ENCODE data around the gene FAM120A. TPM values are rescaled to one million over a fixed set of nuclear protein-coding genes. Genes with fewer than 3 reads are reported as not detected.

FAM120A gene
- total and polyA plus RNA-seq, 9 of the 15 experiments (the other 6 are each of a cell fraction or from before 2014, with no cell fraction given) = 8.7 to 71.0 (median 42.2) TPM

DNA sequence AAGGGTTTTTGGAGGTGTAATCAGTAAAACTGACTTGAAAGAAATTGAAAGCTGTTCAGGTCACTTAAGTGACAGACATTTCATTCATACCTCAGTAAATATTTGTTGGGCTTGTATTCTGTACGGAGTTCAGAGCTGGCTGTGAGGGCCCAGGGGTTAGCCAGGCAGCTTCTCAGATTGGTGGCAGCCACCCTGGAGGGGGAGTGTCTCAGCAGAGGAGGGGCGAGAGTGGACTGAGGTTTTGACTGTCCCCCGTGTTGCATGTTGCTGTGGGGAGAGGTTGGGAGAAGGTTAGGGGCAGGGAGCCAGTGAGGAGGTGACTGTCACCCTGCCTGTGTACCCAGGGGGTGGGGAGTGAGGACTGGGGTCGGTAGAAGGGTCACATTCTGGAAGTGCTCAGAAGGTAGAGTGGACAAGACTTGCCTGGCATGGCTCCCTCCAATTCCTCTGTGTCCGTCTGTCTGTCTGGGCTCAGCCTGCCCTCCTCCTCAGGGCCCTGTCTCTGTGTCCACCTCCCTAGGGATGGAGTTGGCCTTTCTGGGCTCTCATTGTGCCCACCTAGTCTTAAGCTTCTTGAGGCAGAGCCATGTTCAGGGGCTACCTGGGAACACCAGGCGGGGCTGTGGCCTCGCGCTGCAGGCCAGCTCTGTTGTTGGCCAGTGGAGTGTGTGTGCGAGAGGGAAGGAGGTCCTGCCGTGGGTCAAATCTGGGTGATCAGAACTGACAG lies 129.3 kb downstream of the FAM120A start (continued):
- TF ChIP-seq, protein P1, sequence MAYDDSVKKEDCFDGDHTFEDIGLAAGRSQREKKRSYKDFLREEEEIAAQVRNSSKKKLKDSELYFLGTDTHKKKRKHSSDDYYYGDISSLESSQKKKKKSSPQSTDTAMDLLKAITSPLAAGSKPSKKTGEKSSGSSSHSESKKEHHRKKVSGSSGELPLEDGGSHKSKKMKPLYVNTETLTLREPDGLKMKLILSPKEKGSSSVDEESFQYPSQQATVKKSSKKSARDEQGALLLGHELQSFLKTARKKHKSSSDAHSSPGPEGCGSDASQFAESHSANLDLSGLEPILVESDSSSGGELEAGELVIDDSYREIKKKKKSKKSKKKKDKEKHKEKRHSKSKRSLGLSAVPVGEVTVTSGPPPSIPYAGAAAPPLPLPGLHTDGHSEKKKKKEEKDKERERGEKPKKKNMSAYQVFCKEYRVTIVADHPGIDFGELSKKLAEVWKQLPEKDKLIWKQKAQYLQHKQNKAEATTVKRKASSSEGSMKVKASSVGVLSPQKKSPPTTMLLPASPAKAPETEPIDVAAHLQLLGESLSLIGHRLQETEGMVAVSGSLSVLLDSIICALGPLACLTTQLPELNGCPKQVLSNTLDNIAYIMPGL (CRISPR knock-in tag; IDR thresholded peaks at IDR 0.05) = no peak
- TF ChIP-seq, protein P2, sequence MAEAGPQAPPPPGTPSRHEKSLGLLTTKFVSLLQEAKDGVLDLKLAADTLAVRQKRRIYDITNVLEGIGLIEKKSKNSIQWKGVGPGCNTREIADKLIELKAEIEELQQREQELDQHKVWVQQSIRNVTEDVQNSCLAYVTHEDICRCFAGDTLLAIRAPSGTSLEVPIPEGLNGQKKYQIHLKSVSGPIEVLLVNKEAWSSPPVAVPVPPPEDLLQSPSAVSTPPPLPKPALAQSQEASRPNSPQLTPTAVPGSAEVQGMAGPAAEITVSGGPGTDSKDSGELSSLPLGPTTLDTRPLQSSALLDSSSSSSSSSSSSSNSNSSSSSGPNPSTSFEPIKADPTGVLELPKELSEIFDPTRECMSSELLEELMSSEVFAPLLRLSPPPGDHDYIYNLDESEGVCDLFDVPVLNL (CRISPR knock-in tag; IDR thresholded peaks at IDR 0.05; ENCODE audit: low read depth) = no peak

DNA sequence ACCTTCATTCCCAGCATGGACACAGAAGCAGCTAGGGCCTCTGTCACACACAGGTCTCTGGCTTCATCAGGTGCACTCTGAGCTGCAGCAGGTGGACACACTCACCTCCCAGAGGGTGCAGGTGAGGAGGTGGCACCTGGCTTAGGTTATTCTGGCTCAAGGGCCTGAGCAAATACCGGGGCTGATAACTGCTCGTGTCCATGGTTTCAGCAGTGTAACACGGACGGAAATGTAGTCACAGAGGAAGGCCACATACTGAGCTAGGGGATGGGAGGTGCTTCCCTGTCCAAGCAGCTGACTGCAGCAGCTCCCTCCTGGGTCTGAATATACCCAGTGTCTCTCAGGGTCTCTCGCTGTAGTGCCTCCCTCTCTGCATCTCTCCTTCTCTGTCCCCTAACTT lies 130.6 kb downstream of the FAM120A start:
- H3K4me2 ChIP-seq (ENCODE audit: insufficient read depth, low read length) = peak overlapping the region; percentile 12; the same call in 1 of the 2 replicates
- H3K79me2 ChIP-seq (ENCODE audit: control insufficient read depth, insufficient read depth, low read length) = peaks cover 59% of the 10 kb centered on the region
- peak overlapping the region in 1 of 2 experiments; percentile 59; a peak in 1 of 4 replicates for H3K9ac ChIP-seq (ENCODE audit: insufficient read depth in 1 of 2, low read depth in 2 of 2, low read length in 2 of 2)
- no peaks in the 10 kb centered on the region for H3K9me3 ChIP-seq (replicated peaks; ENCODE audit: control insufficient read depth, insufficient read depth, low read depth, low read length)
- BruUV-seq (replicated peaks) = no TSS peak
- no peaks in the 10 kb centered on the region for H3K27me3 ChIP-seq (ENCODE audit: control insufficient read depth in 2 of 2, insufficient read depth in 2 of 2, low read length in 2 of 2)
- WGBS (ENCODE audit: insufficient coverage, low coverage, missing lambda C conversion rate) = 10% methylated on average over 5 of the region's 5 CpGs
- H2AFZ ChIP-seq (ENCODE audit: low read depth, low read length) = no peak overlapping the region
- TF ChIP-seq, protein P3, sequence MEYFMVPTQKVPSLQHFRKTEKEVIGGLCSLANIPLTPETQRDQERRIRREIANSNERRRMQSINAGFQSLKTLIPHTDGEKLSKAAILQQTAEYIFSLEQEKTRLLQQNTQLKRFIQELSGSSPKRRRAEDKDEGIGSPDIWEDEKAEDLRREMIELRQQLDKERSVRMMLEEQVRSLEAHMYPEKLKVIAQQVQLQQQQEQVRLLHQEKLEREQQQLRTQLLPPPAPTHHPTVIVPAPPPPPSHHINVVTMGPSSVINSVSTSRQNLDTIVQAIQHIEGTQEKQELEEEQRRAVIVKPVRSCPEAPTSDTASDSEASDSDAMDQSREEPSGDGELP (CRISPR knock-in tag; IDR thresholded peaks at IDR 0.05; ENCODE audit: borderline replicate concordance) = peak; percentile 48; the same call in 1 of the 2 replicates
- TF ChIP-seq TCF3 (CRISPR knock-in tag; IDR thresholded peaks at IDR 0.05) = no peak
- peak; percentile 74 to 78; a peak in 3 of 4 replicates for TF ChIP-seq FOXA3 (CRISPR knock-in tag; conservative IDR thresholded peaks at IDR 0.05 in 1 of 2, IDR thresholded peaks at IDR 0.05 in 1 of 2)
- no peak for TF ChIP-seq RUNX1 (IDR thresholded peaks at IDR 0.05; ENCODE audit: low read depth)
- TF ChIP-seq BDP1 (IDR thresholded peaks at IDR 0.05; ENCODE audit: insufficient read depth, insufficient read length) = no peak
- TF ChIP-seq CBFA2T2 (conservative IDR thresholded peaks at IDR 0.05) = 0 out of 2 replicates have a peak, but pooled peaks have one; percentile 39
- peak; percentile 46; the same call in 1 of the 2 replicates for TF ChIP-seq CBFA2T3 (IDR thresholded peaks at IDR 0.05)
- 0 out of 2 replicates have a peak, but pooled peaks have one; percentile 41 for TF ChIP-seq ZEB2 (IDR thresholded peaks at IDR 0.05)
- no peak overlapping the region for H3K27ac ChIP-seq (ENCODE audit: extremely low read depth, low read depth, low read length)
- no peaks in the 10 kb centered on the region for H3K9me1 ChIP-seq (ENCODE audit: control insufficient read depth, insufficient read depth, low read length)
- intact Hi-C loops (cut with micrococcal nuclease) = no loop called here
- in situ Hi-C loops (cut with MboI) = no loop called here
- ATAC-seq (peak; percentile 57), FAIRE-seq (peak; percentile 23), DNase-seq (ENCODE audit: extremely low read depth in 1 of 4, low spot score in 3 of 4) (no peak)
- H3K4me1 ChIP-seq (replicated peaks in 1 of 2; ENCODE audit: control insufficient read depth in 2 of 2, insufficient read depth in 2 of 2, low read length in 2 of 2) = peaks cover 14 to 33% of the 10 kb centered on the region in 2 experiments
- H3K36me3 ChIP-seq (ENCODE audit: control insufficient read depth, insufficient read depth, low read length) = no peaks in the 10 kb centered on the region
- peaks cover 9% of the 10 kb centered on the region for H4K20me1 ChIP-seq (replicated peaks; ENCODE audit: control insufficient read depth, insufficient read depth, low read length)
- ChIA-PET POLR2A (interaction anchor here (0.5 to 2.4 kb wide), 6 partner anchors 8 to 780 kb away, joined by 3 to 9 read pairs (median 4); no protein-coding TSS in a partner anchor), CTCF (ENCODE audit: low intra/inter-chr PET ratio) (no interaction called here)
- H3K4me3 ChIP-seq = no peak overlapping the region
